CD4-positive, alpha-beta T cell treated with Interleukin-15 for 1 hour (primary cell): ENCODE data around the gene HSPA1L.

Experiments used
- DNase-seq: peaks from one replicate; pipeline ENCODE4 v3.0.0-alpha.2; 2020

HSPA1L gene

DNA sequence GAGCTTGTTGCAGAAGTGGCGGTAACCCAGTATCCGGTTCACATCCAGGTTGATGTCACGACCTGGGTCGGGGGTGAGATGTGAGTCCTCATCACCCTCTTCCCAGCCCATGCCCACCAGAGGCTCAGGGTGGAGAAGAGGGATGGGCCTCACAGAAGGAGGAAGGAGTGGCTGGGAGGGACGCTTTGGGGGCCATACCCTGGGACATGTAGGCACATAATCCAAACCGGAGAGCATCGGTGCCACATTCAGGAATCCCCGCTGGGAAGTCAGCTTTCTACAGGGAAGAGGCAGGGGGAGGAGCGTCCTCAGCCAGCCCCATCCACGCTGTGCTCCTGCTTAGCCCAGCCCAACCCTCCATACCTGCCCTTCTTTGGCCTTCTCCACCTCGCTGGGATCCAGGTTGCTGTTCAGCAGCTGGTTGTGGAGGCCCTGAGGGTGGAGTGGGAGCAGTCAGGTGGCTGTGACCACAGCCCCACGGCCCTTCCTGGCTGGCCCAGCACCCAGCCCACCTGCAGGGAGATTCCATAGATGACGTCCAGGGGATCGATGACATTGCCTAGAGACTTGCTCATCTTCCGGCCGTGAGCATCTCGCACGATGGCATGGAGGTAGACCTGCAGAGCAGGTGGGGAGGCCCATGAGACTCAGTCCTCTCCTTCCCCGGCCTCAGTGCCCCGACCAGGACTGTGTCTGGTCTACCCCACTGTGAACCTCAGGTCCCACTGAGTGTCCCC lies 34.4 kb downstream of the HSPA1L start:
- no peak for DNase-seq

- no peak for DNase-seq
These were observed 35.2 kb downstream of the HSPA1L start for GRCh38 chr6:31779908-31780307.

- DNase-seq: no peak
These were observed 35.8 kb downstream of the HSPA1L start for GRCh38 chr6:31778999-31779885.

GRCh38 chr6:31778193-31778592 lies 36.9 kb downstream of the HSPA1L start:
- DNase-seq: no peak

GRCh38 chr6:31777667-31778050 lies 37.4 kb downstream of the HSPA1L start:
- no peak for DNase-seq

- DNase-seq: peak; percentile 85
These were observed 38.0 kb downstream of the HSPA1L start, which contains the start of gene VWA7 for GRCh38 chr6:31776989-31777666. TSS of gene VWA7 (minus strand) at chr6:31777328. CDS start at chr6:31776779, 549 bp downstream.

GRCh38 chr6:31776485-31776988 lies 38.5 kb downstream of the HSPA1L start:
- no peak for DNase-seq

DNA sequence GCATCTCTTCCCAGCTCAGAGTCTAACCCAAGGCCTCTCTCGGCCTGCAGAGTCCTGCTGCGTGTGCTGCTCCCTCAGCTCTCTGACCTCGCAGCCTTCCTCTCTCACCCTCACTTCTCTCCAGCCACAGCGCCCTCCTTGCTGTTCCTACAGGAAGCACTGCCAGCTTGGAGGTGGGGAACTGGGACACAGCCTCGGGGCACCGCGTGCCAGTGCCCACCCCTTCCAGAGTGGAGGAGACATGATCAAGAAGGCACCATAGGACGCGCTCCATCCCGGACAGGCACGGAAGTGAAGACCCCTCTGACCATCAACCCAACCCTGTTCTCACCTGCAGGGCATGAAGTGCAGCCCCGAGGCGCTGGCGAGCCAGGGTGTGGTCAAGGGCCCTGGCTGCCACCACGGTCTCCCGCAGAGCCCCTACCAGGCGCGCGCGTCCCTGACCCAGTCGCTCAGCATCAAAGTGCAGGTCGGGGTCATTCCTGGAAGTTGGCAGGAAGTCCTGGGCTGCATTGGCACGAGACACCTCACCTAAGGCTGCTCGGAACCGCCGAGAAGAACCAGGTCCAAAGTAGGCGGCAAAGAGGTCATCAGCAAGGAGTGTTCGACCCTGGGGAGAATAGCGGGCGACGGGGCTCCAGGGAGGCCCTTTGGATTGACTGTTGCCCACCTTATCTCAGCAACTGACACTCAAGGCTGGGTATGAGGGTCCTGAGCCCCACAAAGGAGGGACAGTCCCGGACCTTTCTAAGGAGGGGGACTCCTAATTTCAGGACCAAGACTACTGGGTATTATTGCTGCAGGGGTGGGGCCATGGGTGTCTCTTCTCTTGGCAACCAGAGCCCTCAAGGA lies 39.2 kb downstream of the HSPA1L start:
- DNase-seq: no peak

GRCh38 chr6:31775184-31775583 lies 39.9 kb downstream of the HSPA1L start:
- DNase-seq: no peak

DNA sequence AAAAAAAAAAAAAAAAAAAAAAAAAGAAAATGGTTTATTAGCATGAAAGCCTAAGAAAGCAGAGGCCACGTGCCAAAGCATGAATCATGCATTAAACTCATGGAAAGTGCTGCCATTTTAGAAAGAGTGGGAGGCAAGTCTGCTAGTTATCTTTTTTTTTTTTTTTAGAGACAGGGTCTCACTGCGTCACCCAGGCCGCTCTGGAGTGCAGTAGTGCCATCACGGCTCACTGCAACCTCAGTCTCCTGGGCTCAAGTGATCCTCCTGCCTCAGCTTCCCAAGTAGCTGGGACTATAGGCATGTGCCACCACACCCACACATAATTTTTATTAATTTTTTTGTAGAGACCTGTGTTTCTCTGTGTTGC lies 43.1 kb downstream of the HSPA1L start:
- DNase-seq: no peak

- DNase-seq: no peak
These were observed 44.2 kb downstream of the HSPA1L start for GRCh38 chr6:31770860-31771259.

- peak; percentile 83 for DNase-seq
These were observed 45.3 kb downstream of the HSPA1L start for GRCh38 chr6:31769684-31770371.

DNA sequence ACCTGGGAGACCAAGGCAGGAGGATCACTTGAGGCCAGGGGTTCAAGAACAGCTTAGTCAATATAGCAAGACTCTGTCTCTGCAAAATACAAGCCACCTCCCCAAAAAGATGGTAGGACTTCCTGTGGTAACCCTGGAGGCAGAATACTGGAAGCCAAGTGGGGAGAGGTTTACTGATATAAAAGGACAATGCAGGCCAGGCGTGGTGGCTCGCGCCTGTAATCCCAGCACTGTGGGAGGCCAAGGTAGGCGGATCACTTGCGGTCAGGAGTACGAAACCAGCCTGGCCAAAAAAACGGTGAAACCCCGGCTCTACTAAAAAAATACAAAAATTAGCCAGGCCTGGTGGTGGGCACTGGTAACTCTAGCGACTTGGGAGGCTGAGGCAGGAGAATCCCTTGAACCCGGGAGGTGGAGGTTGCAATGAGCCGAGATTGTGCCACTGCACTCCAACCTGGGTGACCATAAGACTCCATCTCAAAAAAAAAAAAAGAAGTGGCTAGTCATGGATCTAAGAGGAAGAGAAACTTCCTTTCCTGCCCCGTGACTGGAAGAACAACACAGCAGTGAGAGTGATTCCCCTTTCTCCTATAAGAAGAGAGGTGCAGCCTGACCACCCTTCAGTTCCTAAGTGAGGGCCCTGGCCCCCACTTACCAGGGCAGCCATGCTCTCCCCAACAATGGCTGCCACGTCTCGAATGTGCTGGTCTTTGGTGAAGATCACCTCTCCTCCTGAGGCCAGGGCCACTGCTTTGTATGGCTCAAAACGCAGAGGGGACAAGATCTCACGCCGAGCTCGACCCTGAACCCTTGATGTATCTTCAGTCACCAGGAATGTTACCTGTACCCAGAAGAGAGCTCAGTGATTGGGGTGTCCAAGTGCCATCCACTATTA lies 46.5 kb downstream of the HSPA1L start:
- DNase-seq: no peak

GRCh38 chr6:31767096-31767645 lies 47.9 kb downstream of the HSPA1L start:
- DNase-seq: no peak

- DNase-seq: no peak
These were observed 48.9 kb downstream of the HSPA1L start for GRCh38 chr6:31765910-31766794.

DNA sequence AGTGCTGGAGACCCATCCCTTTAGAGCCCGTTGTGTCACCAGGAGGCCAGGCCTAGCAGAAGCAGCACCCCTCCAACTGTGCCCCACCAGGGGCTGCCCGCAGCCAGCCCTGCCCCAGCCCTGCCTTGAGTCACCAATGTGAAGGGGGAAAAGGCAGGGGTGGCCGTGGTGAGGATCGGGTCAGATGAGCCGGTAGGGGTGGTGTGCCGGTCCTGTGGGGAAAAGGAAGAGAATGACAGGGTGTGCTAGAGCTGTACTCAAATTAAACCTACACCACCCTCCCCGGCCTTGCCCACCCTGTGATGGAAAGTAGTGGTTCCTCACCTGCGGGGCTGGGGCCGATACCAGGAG lies 49.5 kb downstream of the HSPA1L start:
- DNase-seq: no peak

DNA sequence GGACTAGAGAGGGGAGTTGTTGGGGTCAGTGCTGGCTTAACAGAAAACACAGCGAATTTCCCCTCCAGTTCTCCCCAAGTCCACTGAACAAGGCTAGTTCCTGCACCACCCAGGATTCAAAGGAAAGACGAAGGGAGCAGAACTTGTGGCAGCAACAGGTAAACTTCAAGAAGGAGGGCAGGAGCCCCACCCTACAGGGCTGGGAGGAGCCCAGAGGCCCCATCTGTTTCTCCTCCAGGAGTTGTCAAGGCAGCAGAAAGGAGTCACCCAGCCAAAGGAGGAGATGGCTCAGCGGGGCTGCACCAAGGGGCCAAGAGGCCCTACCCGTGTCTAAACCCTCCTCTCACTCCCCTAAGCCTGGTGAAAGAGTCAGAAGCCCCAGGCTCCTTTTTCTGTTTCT lies 50.9 kb downstream of the HSPA1L start:
- no peak for DNase-seq

DNA sequence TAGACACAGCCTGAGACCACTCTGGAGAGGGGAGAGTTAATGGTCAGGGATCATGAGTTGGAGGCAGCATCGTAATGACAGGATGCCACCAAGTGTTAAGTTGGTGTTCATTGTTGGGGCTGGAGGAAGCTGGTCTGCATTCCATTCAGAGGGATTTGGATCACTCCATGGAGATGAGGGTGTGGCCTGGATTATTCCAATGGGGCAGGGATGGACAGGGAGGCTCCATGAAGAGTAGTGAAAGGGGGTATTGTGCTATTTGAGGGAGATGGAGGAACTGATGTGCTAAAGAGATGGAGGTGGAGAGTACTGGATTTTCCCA lies 51.5 kb downstream of the HSPA1L start:
- no peak for DNase-seq

DNA sequence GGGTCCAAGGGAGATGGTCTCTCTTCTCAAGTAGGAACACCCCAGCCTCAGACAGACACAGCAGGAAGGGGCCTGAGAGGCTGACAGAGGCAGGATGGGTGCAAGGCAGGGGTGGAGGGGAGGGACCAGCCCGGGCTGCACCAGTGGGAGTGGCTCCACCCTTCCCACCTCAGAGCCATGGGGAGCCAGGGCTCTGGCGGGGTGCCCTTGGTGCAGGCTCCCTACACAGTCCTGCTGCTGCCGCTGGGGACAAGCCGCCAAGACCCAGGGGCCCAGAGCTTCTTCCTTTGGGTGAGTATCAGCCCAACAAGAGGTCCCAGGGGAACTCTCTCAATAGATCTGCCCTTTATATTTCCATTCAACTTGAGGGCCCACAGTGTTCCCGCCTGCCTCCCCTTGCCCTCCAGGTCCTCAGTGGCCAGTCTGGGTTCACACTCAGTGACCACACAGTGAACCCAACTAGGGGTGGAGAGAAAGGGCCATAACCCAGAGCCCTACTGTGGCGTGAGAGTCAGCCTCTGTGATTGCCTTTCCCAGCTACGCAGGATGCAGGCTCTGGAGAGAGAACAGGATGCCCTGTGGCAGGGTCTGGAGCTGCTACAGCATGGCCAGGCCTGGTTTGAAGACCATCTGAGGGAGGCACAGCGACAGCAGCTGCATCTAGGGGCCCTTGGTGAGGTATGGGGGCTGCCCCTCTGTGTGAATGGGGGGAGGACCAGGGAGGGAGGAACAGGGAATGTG lies 52.0 kb downstream of the HSPA1L start:
- no peak for DNase-seq
